SK-N-SH (cell line): ENCODE measurements around the gene PRR12. TPM values are rescaled to one million over a fixed set of nuclear protein-coding genes. Genes with fewer than 3 reads are reported as not detected.
A peak's percentile ranks its signal among the peaks of the same experiment; 100 is the strongest.
"Not testable (repeated sequence)": the region's sequence is repeated elsewhere in the genome, so short reads cannot be mapped to it uniquely, and the experiment has no call there.

ENCODE experiments used
- CTCF ChIA-PET: fragments of 300-600, 350-600 bp; formaldehyde crosslinking; extraction: SDS; loops from one replicate; lab custom pipeline; 2021; lab: Yijun Ruan, JAX
- POLR2A ChIA-PET: fragments of 350-600 bp; sonication (Branson Sonifier 250); formaldehyde crosslinking; extraction: SDS; loops from one replicate; lab custom pipeline; 2020; ENCODE audit warnings: antibody characterized with exemption, inconsistent platforms; lab: Yijun Ruan, JAX
- DNase-seq: peaks from one replicate; pipeline ENCODE4 v3.0.0; 2012
- H2AFZ ChIP-seq: fragments of 200-600 bp; sonication (generic); 2 replicates; pipeline ENCODE4 v1.8.1; 2016; ENCODE audit warnings: antibody characterized with exemption, mild to moderate bottlenecking, low read depth
- H3F3A ChIP-seq: fragments of 200-600 bp; sonication (generic); replicated peaks from 2 replicates; pipeline ENCODE3; 2016; ENCODE audit warnings: antibody characterized with exemption, mild to moderate bottlenecking; ENCODE audit not compliant: insufficient read depth
- H3K27ac ChIP-seq, 2 experiments: fragments of 200-500 bp in 1 of 2; fragments of 200-600 bp in 1 of 2; sonication (Bioruptor generic) in 1 of 2; sonication (generic), shearing (Covaris generic) in 1 of 2; 2 replicates each; pipeline versions ENCODE4 v1.5.1 to v1.6.1; 2014 to 2016; ENCODE audit warnings: low read depth in 2 of 2, inconsistent platforms in 1 of 2, low read length in 1 of 2, mild to moderate bottlenecking in 1 of 2, mixed read lengths in 1 of 2
- H3K27me3 ChIP-seq: fragments of 200-600 bp; sonication (generic), shearing (Covaris generic); 2 replicates; pipeline ENCODE4 v1.6.1; 2016; ENCODE audit warnings: mixed run types; ENCODE audit not compliant: insufficient read depth
- H3K36me3 ChIP-seq, 2 experiments: fragments of 200-500 bp in 1 of 2; fragments of 200-600 bp in 1 of 2; sonication (Bioruptor generic) in 1 of 2; sonication (generic) in 1 of 2; replicated peaks in 1 of 2; 2 replicates each; pipeline versions ENCODE3 to v1.5.1; 2014 to 2016; ENCODE audit warnings: low read length in 1 of 2, mild to moderate bottlenecking in 1 of 2; ENCODE audit not compliant: insufficient read depth in 2 of 2, control insufficient read depth in 1 of 2
- H3K4me1 ChIP-seq, 2 experiments: fragments of 200-500 bp in 1 of 2; fragments of 200-600 bp in 1 of 2; sonication (Bioruptor generic) in 1 of 2; sonication (generic), shearing (Covaris generic) in 1 of 2; 2 replicates each; pipeline versions ENCODE4 v1.5.1 to v1.6.1; 2014 to 2016; ENCODE audit warnings: low read depth in 1 of 2, low read length in 1 of 2, mixed run types in 1 of 2; ENCODE audit not compliant: insufficient read depth in 2 of 2, control insufficient read depth in 1 of 2
- H3K4me2 ChIP-seq: fragments of 200-600 bp; sonication (generic), shearing (Covaris generic); 2 replicates; pipeline ENCODE4 v1.6.1; 2017; ENCODE audit warnings: mixed run types
- H3K4me3 ChIP-seq, 2 experiments: fragments of 200-500 bp in 1 of 2; fragments of 200-600 bp in 1 of 2; sonication (Bioruptor generic) in 1 of 2; sonication (generic), shearing (Covaris generic) in 1 of 2; 2 replicates each; pipeline versions ENCODE4 v1.5.1 to v1.8.1; 2014 to 2016; ENCODE audit warnings: low read depth in 2 of 2, inconsistent platforms in 1 of 2, low read length in 1 of 2, mild to moderate bottlenecking in 1 of 2, mixed read lengths in 1 of 2, moderate library complexity in 1 of 2
- H3K79me2 ChIP-seq: fragments of 200-600 bp; sonication (generic); 2 replicates; pipeline ENCODE4 v1.8.1; 2017; ENCODE audit warnings: mild to moderate bottlenecking; ENCODE audit not compliant: insufficient read depth
- H3K9ac ChIP-seq: fragments of 200-600 bp; sonication (generic); 2 replicates; pipeline ENCODE4 v1.6.1; 2017; ENCODE audit warnings: mixed run types
- H3K9me2 ChIP-seq: fragments of 200-600 bp; sonication (generic); 2 replicates; pipeline ENCODE4 v1.6.1; 2017; ENCODE audit warnings: mixed run types
- H3K9me3 ChIP-seq: fragments of 200-600 bp; sonication (generic); 2 replicates; pipeline ENCODE4 v1.6.1; 2017; ENCODE audit warnings: mixed run types, mild to moderate bottlenecking, moderate library complexity
- H4K20me1 ChIP-seq: fragments of 200-600 bp; sonication (generic); 2 replicates; pipeline ENCODE4 v1.6.1; 2017; ENCODE audit warnings: mild to moderate bottlenecking, mixed run types; ENCODE audit not compliant: insufficient read depth
- CHD2 ChIP-seq: fragments of 150-350 bp; IDR thresholded peaks from 2 replicates; pipeline ENCODE4 v1.6.1; 2018; ENCODE audit warnings: low read length; ENCODE audit not compliant: partially characterized antibody
- ELF1 ChIP-seq: IDR thresholded peaks from 2 replicates; pipeline ENCODE4 v1.4.0; 2012
- FOSL2 ChIP-seq: IDR thresholded peaks from 2 replicates; pipeline ENCODE4 v1.4.0; 2012; ENCODE audit warnings: low read depth, mild to moderate bottlenecking, moderate library complexity, borderline replicate concordance
- FOXJ3 ChIP-seq: sonication (generic); formaldehyde crosslinking; IDR thresholded peaks from 2 replicates; pipeline ENCODE4 v1.5.1; 2020; ENCODE audit warnings: mild to moderate bottlenecking, missing genetic modification reagents
- MEF2A ChIP-seq: IDR thresholded peaks from 2 replicates; pipeline ENCODE4 v1.4.0; 2012; ENCODE audit warnings: low read depth, borderline replicate concordance
- POLR2AphosphoS5 ChIP-seq: IDR thresholded peaks from 2 replicates; pipeline ENCODE4 v1.6.1; 2012; ENCODE audit warnings: low read depth, low read length
- RAD21 ChIP-seq: IDR thresholded peaks from 2 replicates; pipeline ENCODE4 v1.6.1; 2012; ENCODE audit warnings: mild to moderate bottlenecking, low read length
- YY1 ChIP-seq: IDR thresholded peaks from 2 replicates; pipeline ENCODE4 v1.4.0; 2012; ENCODE audit warnings: low read depth, mild to moderate bottlenecking
- WGBS: methylation state at CpG from one replicate; pipeline ENCODE4 v1.1.6; 2017; ENCODE audit warnings: low lambda C conversion rate; 5-methylcytosine and 5-hydroxymethylcytosine counted together
- polyA plus RNA-seq, 3 experiments: library from polyadenylated mRNA; depleted of rRNA; stranded (reverse); fragments of >200 nt; gene quantifications; 2 replicates each; pipeline ENCODE4 v1.2.3, GENCODE V29; 2012
- TF ChIP-seq, protein P1 (sequence below): IDR thresholded peaks from 2 replicates; pipeline ENCODE4 v1.6.1; 2012; ENCODE audit warnings: mild to moderate bottlenecking, low read depth, low read length, moderate library complexity
- TF ChIP-seq, protein P2 (sequence below): IDR thresholded peaks from 2 replicates; pipeline ENCODE4; 2012

The PRR12 gene
- polyA plus RNA-seq, 1 of the 3 experiments (the other 2 are of a cell fraction): 1.7 TPM

DNA sequence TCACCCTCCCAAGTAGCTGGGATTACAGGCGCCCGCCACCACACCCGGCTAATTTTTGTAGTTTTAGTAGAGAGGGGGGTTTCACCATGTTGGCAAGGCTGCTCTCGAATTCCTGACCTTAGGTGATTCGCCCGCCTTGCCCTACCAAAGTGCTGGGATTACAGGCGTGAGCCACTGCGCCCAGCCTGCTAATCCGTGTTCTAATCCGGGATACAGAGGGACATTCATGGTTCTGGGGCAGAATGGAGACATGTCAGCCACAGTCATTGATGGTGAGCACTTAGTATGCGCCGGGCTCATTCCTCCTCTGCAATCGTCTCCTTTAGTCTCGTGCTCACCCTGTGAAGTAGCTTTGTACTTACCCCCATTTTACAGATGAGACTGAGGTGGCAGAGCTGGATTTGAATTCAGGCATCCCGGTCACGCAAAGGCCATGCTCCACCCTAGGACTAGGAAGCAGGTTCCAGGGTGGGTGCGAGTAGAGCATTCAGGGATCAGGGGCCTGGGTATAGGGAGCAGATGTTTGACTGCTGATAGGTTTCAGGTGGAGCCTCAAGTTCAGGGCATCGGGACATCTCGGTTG lies 40.7 kb downstream of the PRR12 start (continued):
- TF ChIP-seq, protein P1, sequence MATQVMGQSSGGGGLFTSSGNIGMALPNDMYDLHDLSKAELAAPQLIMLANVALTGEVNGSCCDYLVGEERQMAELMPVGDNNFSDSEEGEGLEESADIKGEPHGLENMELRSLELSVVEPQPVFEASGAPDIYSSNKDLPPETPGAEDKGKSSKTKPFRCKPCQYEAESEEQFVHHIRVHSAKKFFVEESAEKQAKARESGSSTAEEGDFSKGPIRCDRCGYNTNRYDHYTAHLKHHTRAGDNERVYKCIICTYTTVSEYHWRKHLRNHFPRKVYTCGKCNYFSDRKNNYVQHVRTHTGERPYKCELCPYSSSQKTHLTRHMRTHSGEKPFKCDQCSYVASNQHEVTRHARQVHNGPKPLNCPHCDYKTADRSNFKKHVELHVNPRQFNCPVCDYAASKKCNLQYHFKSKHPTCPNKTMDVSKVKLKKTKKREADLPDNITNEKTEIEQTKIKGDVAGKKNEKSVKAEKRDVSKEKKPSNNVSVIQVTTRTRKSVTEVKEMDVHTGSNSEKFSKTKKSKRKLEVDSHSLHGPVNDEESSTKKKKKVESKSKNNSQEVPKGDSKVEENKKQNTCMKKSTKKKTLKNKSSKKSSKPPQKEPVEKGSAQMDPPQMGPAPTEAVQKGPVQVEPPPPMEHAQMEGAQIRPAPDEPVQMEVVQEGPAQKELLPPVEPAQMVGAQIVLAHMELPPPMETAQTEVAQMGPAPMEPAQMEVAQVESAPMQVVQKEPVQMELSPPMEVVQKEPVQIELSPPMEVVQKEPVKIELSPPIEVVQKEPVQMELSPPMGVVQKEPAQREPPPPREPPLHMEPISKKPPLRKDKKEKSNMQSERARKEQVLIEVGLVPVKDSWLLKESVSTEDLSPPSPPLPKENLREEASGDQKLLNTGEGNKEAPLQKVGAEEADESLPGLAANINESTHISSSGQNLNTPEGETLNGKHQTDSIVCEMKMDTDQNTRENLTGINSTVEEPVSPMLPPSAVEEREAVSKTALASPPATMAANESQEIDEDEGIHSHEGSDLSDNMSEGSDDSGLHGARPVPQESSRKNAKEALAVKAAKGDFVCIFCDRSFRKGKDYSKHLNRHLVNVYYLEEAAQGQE: no peak
- TF ChIP-seq ELF1 (no peak), FOSL2 (no peak)
- TF ChIP-seq, all 33 proteins: peak for 0

DNA sequence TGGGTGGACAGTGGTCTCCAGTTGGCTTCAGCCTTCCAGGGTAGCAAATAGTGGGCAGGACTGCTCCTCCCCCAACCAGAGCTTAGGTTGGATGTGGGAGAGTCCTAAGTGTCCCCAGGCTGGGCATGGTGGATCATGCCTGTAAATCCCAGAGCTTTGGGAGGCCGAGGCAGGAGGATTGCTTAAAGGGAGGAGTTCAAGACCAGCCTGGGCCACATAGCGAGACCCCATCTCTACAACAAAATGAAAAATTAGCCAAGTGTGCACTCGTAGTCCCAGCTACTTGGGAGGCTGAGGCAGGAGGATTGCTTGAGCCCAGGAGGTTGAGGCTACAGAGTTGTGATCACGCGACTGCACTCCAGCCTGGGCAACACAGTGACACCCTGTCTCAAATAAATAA lies 41.6 kb downstream of the PRR12 start:
- TF ChIP-seq FOXJ3 (CRISPR knock-in tag) (no peak), FOSL2 (no peak), MEF2A (no peak), RAD21 (no peak), CHD2 (no peak), YY1 (no peak)
- TF ChIP-seq, protein P2, sequence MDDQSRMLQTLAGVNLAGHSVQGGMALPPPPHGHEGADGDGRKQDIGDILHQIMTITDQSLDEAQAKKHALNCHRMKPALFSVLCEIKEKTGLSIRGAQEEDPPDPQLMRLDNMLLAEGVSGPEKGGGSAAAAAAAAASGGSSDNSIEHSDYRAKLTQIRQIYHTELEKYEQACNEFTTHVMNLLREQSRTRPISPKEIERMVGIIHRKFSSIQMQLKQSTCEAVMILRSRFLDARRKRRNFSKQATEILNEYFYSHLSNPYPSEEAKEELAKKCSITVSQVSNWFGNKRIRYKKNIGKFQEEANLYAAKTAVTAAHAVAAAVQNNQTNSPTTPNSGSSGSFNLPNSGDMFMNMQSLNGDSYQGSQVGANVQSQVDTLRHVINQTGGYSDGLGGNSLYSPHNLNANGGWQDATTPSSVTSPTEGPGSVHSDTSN: no peak
- TF ChIP-seq, all 33 proteins: peak for 0
- Histone ChIP-seq H3K9me2 (no peaks in the 10 kb centered on the region), H3K9me3 (no peaks in the 10 kb centered on the region), H3K9ac (no peak overlapping the region), H3K27me3 (no peaks in the 10 kb centered on the region), H4K20me1 (no peaks in the 10 kb centered on the region; the same call in 1 of the 2 replicates), H3K4me2 (no peak overlapping the region), H3K4me3 (no peak overlapping the region), H3K4me1 (peaks cover 7 to 10% of the 10 kb centered on the region in 2 experiments; a peak in 3 of 4 replicates), H2AFZ (no peak overlapping the region), H3K27ac (no peak overlapping the region), H3K36me3 (peaks cover 0 to 14% of the 10 kb centered on the region in 2 experiments), H3F3A (peaks cover 19% of the 10 kb centered on the region), H3K79me2 (no peaks in the 10 kb centered on the region)
- ChIA-PET POLR2A (interaction anchor here (0.6 to 1.3 kb wide), 2 partner anchors 8 to 23 kb away, joined by 3 read pairs; partner anchors contain the start of gene RRAS), CTCF (no interaction called here)
- WGBS: 95% methylated on average over 5 of the region's 5 CpGs
- no peak for DNase-seq

DNA sequence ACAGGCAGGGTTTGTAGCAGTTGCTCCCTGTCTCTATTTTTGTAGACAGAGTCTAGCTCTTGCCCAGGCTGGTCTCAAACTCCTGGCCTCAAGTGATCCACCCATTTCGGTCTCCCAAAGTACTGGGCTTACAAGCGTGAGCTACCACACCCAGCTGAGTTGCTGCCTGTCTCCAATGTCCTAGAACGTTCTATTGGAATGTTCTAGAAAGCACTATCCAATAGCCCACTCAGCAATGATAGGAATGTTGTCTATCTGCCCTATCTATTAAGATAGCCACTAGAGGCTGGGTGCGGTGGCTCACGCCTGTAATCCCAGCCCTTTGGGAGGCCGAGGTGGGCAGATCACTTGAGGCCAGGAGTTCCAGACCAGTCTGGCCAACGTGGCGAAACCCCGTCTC lies 42.3 kb downstream of the PRR12 start:
- H2AFZ ChIP-seq, H3K9me3 ChIP-seq, H3K27ac ChIP-seq, H3K4me2 ChIP-seq, POLR2A ChIA-PET, H3K4me3 ChIP-seq: not testable (repeated sequence)
- CTCF ChIA-PET: interaction anchor here (1.2 kb wide), 1 partner anchor 48 kb away, joined by 3 read pairs; no protein-coding TSS in a partner anchor
- Histone ChIP-seq H3K4me1 (peaks cover 10 to 11% of the 10 kb centered on the region in 2 experiments; a peak in 3 of 4 replicates), H3F3A (peaks cover 19% of the 10 kb centered on the region)
- 0 out of 2 replicates have a peak, but pooled peaks have one; percentile 11 for TF ChIP-seq POLR2AphosphoS5
- TF ChIP-seq, all 33 proteins: peak for 1; not testable (repeated sequence) for 32
- H4K20me1 ChIP-seq, DNase-seq, H3K27me3 ChIP-seq, H3K36me3 ChIP-seq, H3K79me2 ChIP-seq, H3K9me2 ChIP-seq, H3K9ac ChIP-seq: not testable (repeated sequence)
- 77% methylated on average over 8 of the region's 9 CpGs for WGBS
